ENCODE results near the gene PTPRF. TPM values are rescaled to one million over a fixed set of nuclear protein-coding genes. Genes with fewer than 3 reads are reported as not detected.
"Not testable (repeated sequence)": the region's sequence is repeated elsewhere in the genome, so short reads cannot be mapped to it uniquely, and the experiment has no call there.

Gene PTPRF
- total RNA-seq, 1 donor from 2014 or later: not detected

GRCh38 chr1:43645461-43645860 lies 114.8 kb downstream of the PTPRF start:
- Mint-ChIP-seq H3K4me3 (no peak overlapping the region), H3K9me3 (no peaks in the 10 kb centered on the region), H3K27ac (no peak overlapping the region), H3K36me3 (ENCODE audit: low read depth) (peaks cover 9% of the 10 kb centered on the region), H3K4me1 (peaks cover 11% of the 10 kb centered on the region), H3K27me3 (peaks cover 6% of the 10 kb centered on the region)
- ChIA-PET POLR2A (no interaction called here), CTCF (no interaction called here)
- DNase-seq (no peak), ATAC-seq (ENCODE audit: low read depth) (no peak)
- intact Hi-C loops (cut with micrococcal nuclease): loop anchor here (5.0 kb wide), 1 partner anchor 878 kb away; the partner anchor contains the start of genes C1orf50 and P3H1
- TF ChIP-seq CTCF (IDR thresholded peaks at IDR 0.05): no peak

GRCh38 chr1:43647331-43647730 lies 116.6 kb downstream of the PTPRF start:
- H3K27ac Mint-ChIP-seq; H3K4me3 Mint-ChIP-seq; H3K27me3 Mint-ChIP-seq; DNase-seq; ATAC-seq (ENCODE audit: low read depth); CTCF ChIA-PET; POLR2A ChIA-PET; H3K9me3 Mint-ChIP-seq: not testable (repeated sequence)
- Mint-ChIP-seq H3K4me1 (peaks cover 29% of the 10 kb centered on the region), H3K36me3 (ENCODE audit: low read depth) (peaks cover 12% of the 10 kb centered on the region)
- intact Hi-C loops (cut with micrococcal nuclease): loop anchor here (5.0 kb wide), 1 partner anchor 880 kb away; the partner anchor contains the start of genes C1orf50 and P3H1

GRCh38 chr1:43648221-43648847 lies 117.7 kb downstream of the PTPRF start:
- ChIA-PET POLR2A (interaction anchor here (0.6 to 3.6 kb wide), 3 partner anchors 12 to 1655 kb away, joined by 6 to 28 read pairs (median 20); partner anchors contain the start of gene ST3GAL3), CTCF (no interaction called here)
- intact Hi-C loops (cut with micrococcal nuclease): loop anchor here (5.0 kb wide), 1 partner anchor 881 kb away; the partner anchor contains the start of genes C1orf50 and P3H1
- DNase-seq (no peak), ATAC-seq (ENCODE audit: low read depth) (no peak)
- Mint-ChIP-seq H3K27ac (no peak overlapping the region), H3K4me1 (peaks cover 33% of the 10 kb centered on the region), H3K4me3 (peak overlapping the region; percentile 98), H3K27me3 (peaks cover 2% of the 10 kb centered on the region), H3K9me3 (no peaks in the 10 kb centered on the region), H3K36me3 (ENCODE audit: low read depth) (peaks cover 16% of the 10 kb centered on the region)
- TF ChIP-seq CTCF (IDR thresholded peaks at IDR 0.05): no peak

- intact Hi-C loops (cut with micrococcal nuclease): loop anchor here (1.0 to 5.0 kb wide), 2 partner anchors 297 to 882 kb away; partner anchors contain the start of genes C1orf50, IPO13 and P3H1
- Mint-ChIP-seq H3K9me3 (no peaks in the 10 kb centered on the region), H3K27ac (peak overlapping the region; percentile 97), H3K27me3 (peaks cover 2% of the 10 kb centered on the region), H3K36me3 (ENCODE audit: low read depth) (peaks cover 23% of the 10 kb centered on the region), H3K4me1 (peaks cover 39% of the 10 kb centered on the region), H3K4me3 (peak overlapping the region; percentile 98)
- ATAC-seq (ENCODE audit: low read depth) (no peak), DNase-seq (no peak)
- ChIA-PET POLR2A (interaction anchor here (0.6 to 3.6 kb wide), 14 partner anchors 11 to 1655 kb away, joined by 3 to 28 read pairs (median 6); partner anchors contain the start of genes CFAP57, EBNA1BP2, ELOVL1 and HYI), CTCF (interaction anchor here (0.6 to 1.4 kb wide), 2 partner anchors 114 to 422 kb away, joined by 3 to 4 read pairs; no protein-coding TSS in a partner anchor)
- no peak for TF ChIP-seq CTCF (IDR thresholded peaks at IDR 0.05)
Observed at GRCh38 chr1:43648876-43649477, 118.3 kb downstream of the PTPRF start.

- CTCF ChIA-PET: interaction anchor here (0.6 to 1.4 kb wide), 3 partner anchors 113 to 424 kb away, joined by 3 to 7 read pairs (median 4); no protein-coding TSS in a partner anchor
- Mint-ChIP-seq H3K9me3 (no peaks in the 10 kb centered on the region), H3K36me3 (ENCODE audit: low read depth) (peaks cover 36% of the 10 kb centered on the region), H3K4me3 (peak overlapping the region; percentile 98), H3K4me1 (peaks cover 46% of the 10 kb centered on the region), H3K27ac (peak overlapping the region; percentile 97), H3K27me3 (peaks cover 2% of the 10 kb centered on the region)
- DNase-seq (peak; percentile 82), ATAC-seq (ENCODE audit: low read depth) (peak; percentile 75)
- intact Hi-C loops (cut with micrococcal nuclease): loop anchor here (2.0 to 5.0 kb wide), 4 partner anchors 56 to 478 kb away; partner anchors contain the start of genes CFAP57, EBNA1BP2 and ST3GAL3
- POLR2A ChIA-PET: interaction anchor here (0.6 to 3.6 kb wide), 35 partner anchors 10 to 1071 kb away, joined by 3 to 28 read pairs (median 4); partner anchors contain the start of genes ATP6V0B, C1orf50, CDC20 and CFAP57
- TF ChIP-seq CTCF (IDR thresholded peaks at IDR 0.05): no peak
Observed at GRCh38 chr1:43650310-43651085, 119.8 kb downstream of the PTPRF start.
